Transverse colon (tissue), 4 donors: ENCODE data around the gene DBNL. TPM values are rescaled to one million over a fixed set of nuclear protein-coding genes. Genes with fewer than 3 reads are reported as not detected.

Experiments used
- DNase-seq: peaks from one replicate; pipeline ENCODE4 v3.0.0-alpha.2; 2019
- H3K27ac ChIP-seq, 4 donors: fragments of 200-600 bp; sonication (generic); 2 replicates each; pipeline ENCODE4 v1.5.1; 2016 to 2018; ENCODE audit warnings: inconsistent platforms in 4 of 4
- H3K27me3 ChIP-seq: fragments of 200-600 bp; sonication (generic); 2 replicates; pipeline ENCODE4 v1.5.1; 2017; ENCODE audit warnings: inconsistent platforms
- H3K36me3 ChIP-seq, 4 donors: fragments of 200-600 bp; sonication (generic); 2 replicates each; pipeline ENCODE4 v1.5.1; 2017 to 2019; ENCODE audit warnings: inconsistent platforms in 4 of 4
- H3K4me1 ChIP-seq, 4 donors: fragments of 200-600 bp; sonication (generic); 2 replicates each; pipeline ENCODE4 v1.5.1; 2017 to 2020; ENCODE audit warnings: inconsistent platforms in 4 of 4
- H3K4me3 ChIP-seq, 4 donors: fragments of 200-600 bp; sonication (generic); 1 replicate in 1 of 4; 2 replicates in 3 of 4; pipeline versions ENCODE4 v1.5.1 to v1.6.1; 2017 to 2019; ENCODE audit warnings: inconsistent platforms in 4 of 4
- H3K9me3 ChIP-seq, 2 donors: fragments of 200-600 bp; sonication (generic); 2 replicates each; pipeline ENCODE4 v1.5.1; 2017 to 2019; ENCODE audit warnings: inconsistent platforms in 2 of 2
- CTCF ChIP-seq, 5 experiments: fragments of 200-600 bp in 3 of 5; fragments of 450-650 bp in 2 of 5; sonication (generic) in 3 of 5; IDR thresholded peaks; 1 replicate in 2 of 5; 2 replicates in 3 of 5; pipeline ENCODE4 v1.5.1; 2016 to 2017; ENCODE audit warnings: antibody characterized with exemption in 5 of 5, inconsistent platforms in 3 of 5, mild to moderate bottlenecking in 2 of 5, moderate library complexity in 1 of 5
- EP300 ChIP-seq: sonication (generic); formaldehyde crosslinking; IDR thresholded peaks from one replicate; pipeline ENCODE4 v1.6.1; 2017; ENCODE audit warnings: antibody characterized with exemption, low read depth
- POLR2A ChIP-seq: fragments of 450-650 bp; IDR thresholded peaks from one replicate; pipeline ENCODE4 v1.6.1; 2016; ENCODE audit warnings: antibody characterized with exemption, mild to moderate bottlenecking, moderate library complexity
- POLR2AphosphoS5 ChIP-seq, 3 donors: sonication (generic); formaldehyde crosslinking; IDR thresholded peaks; one replicate each; pipeline ENCODE4 v1.6.1; 2016; ENCODE audit warnings: antibody characterized with exemption in 3 of 3
- WGBS, 2 donors: methylation state at CpG; one replicate each; pipeline ENCODE4 v1.1.5; 2018; ENCODE audit warnings: low coverage in 1 of 2; 5-methylcytosine and 5-hydroxymethylcytosine counted together
- in situ Hi-C, 4 donors: fragments of 200-750 bp; cut with MboI; loops; one replicate each; pipeline versions ENCODE4 v1.15.0 to v1.15.1; 2017; ENCODE audit warnings: low sequenced_read_pairs in 3 of 4, low pct_ligation_motif_present in 1 of 4, low pct_unique_long_range_greater_than_20kb in 1 of 4
- intact Hi-C: fragments of 100-400 bp; cut with DNase I; formaldehyde crosslinking; loops from one replicate; pipeline ENCODE4 v1.15.1; 2023; ENCODE audit warnings: low total_unique reads
- total RNA-seq, 4 donors: library from RNA; depleted of rRNA; stranded (reverse); fragments of >200 nt; gene quantifications; one replicate each; pipeline ENCODE4 v1.1.0, GENCODE V29; 2016

The DBNL gene
- total RNA-seq, 4 donors from 2014 or later: 97.5 to 184 (median 137) TPM

- H3K27ac ChIP-seq: no peak overlapping the region
- H3K27me3 ChIP-seq: no peaks in the 10 kb centered on the region
- H3K4me1 ChIP-seq: no peaks in the 10 kb centered on the region
- TF ChIP-seq CTCF (IDR thresholded peaks at IDR 0.05): no peak
- no peak for TF ChIP-seq EP300
- TF ChIP-seq POLR2AphosphoS5 (IDR thresholded peaks at IDR 0.05): no peak
- TF ChIP-seq POLR2A: no peak
- in situ Hi-C loops: no loop called here
- no peaks in the 10 kb centered on the region for H3K9me3 ChIP-seq
- intact Hi-C loops: no loop called here
- peak; percentile 7 for DNase-seq
- WGBS, 2 donors: 88% methylated on average over 30 of the region's 30 CpGs; no CpG with 5 or more reads in 1 of the 2 donors
- H3K4me3 ChIP-seq: no peak overlapping the region
- peaks cover 0 to 61% (median 32%) of the 10 kb centered on the region in 4 donors for H3K36me3 ChIP-seq
Observed at GRCh38 chr7:44057849-44058758, 13.6 kb downstream of the DBNL start.

GRCh38 chr7:44058759-44059218 is 14.3 kb downstream of the DBNL start:
- in situ Hi-C loops: no loop called here
- TF ChIP-seq POLR2AphosphoS5 (IDR thresholded peaks at IDR 0.05): no peak
- TF ChIP-seq POLR2A: no peak
- DNase-seq: no peak
- H3K9me3 ChIP-seq: no peaks in the 10 kb centered on the region
- peaks cover 0 to 60% (median 31%) of the 10 kb centered on the region in 4 donors for H3K36me3 ChIP-seq
- no peaks in the 10 kb centered on the region for H3K4me1 ChIP-seq
- H3K27me3 ChIP-seq: no peaks in the 10 kb centered on the region
- intact Hi-C loops: no loop called here
- 86% methylated on average over 7 of the region's 7 CpGs; no CpG with 5 or more reads in 1 of the 2 donors for WGBS, 2 donors
- H3K4me3 ChIP-seq: no peak overlapping the region
- H3K27ac ChIP-seq: no peak overlapping the region

- Histone ChIP-seq H3K9me3 (no peaks in the 10 kb centered on the region), H3K27me3 (no peaks in the 10 kb centered on the region), H3K27ac (no peak overlapping the region), H3K4me1 (peaks cover 1 to 3% (median 2%) of the 10 kb centered on the region in 4 donors), H3K4me3 (no peak overlapping the region), H3K36me3 (peaks cover 0 to 56% (median 30%) of the 10 kb centered on the region in 4 donors)
- TF ChIP-seq POLR2AphosphoS5 (IDR thresholded peaks at IDR 0.05): no peak
- no peak for TF ChIP-seq POLR2A
- TF ChIP-seq EP300: no peak
- no peak for TF ChIP-seq CTCF (IDR thresholded peaks at IDR 0.05)
- intact Hi-C loops: no loop called here
- in situ Hi-C loops: no loop called here
- 87% methylated on average over 12 of the region's 14 CpGs; no CpG with 5 or more reads in 1 of the 2 donors for WGBS, 2 donors
- peak; percentile 19 for DNase-seq
Observed at GRCh38 chr7:44059219-44060090, 15.0 kb downstream of the DBNL start.

- TF ChIP-seq EP300: no peak
- no peak for TF ChIP-seq CTCF (IDR thresholded peaks at IDR 0.05)
- no peak for TF ChIP-seq POLR2A
- TF ChIP-seq POLR2AphosphoS5 (IDR thresholded peaks at IDR 0.05): no peak
- Histone ChIP-seq H3K4me3 (no peak overlapping the region), H3K9me3 (no peaks in the 10 kb centered on the region), H3K4me1 (peaks cover 10 to 12% (median 11%) of the 10 kb centered on the region in 4 donors), H3K27me3 (no peaks in the 10 kb centered on the region), H3K27ac (no peak overlapping the region), H3K36me3 (peaks cover 0 to 56% (median 28%) of the 10 kb centered on the region in 4 donors)
- DNase-seq: peak; percentile 4
- in situ Hi-C loops (no loop called here), intact Hi-C loops (no loop called here)
- 94% methylated on average over 21 of the region's 21 CpGs; no CpG with 5 or more reads in 1 of the 2 donors for whole genome bisulfite sequencing, 2 donors
Observed at GRCh38 chr7:44060091-44060947, 15.8 kb downstream of the DBNL start.
